GM10266 (cell line): ENCODE results near the gene SLC17A5.
A peak's percentile ranks its signal among the peaks of the same experiment; 100 is the strongest.
"Not testable (repeated sequence)": the region's sequence is repeated elsewhere in the genome, so short reads cannot be mapped to it uniquely, and the experiment has no call there.

Experiments used
- DNase-seq: peaks from one replicate; pipeline ENCODE4 v3.0.0; 2012; ENCODE audit errors: extremely low spot score
- CTCF ChIP-seq: IDR thresholded peaks from 2 replicates; pipeline ENCODE4 v1.5.1; 2012; ENCODE audit warnings: mild to moderate bottlenecking, low read depth; ENCODE audit not compliant: control insufficient read depth, insufficient read depth; ENCODE audit errors: missing control alignments

The SLC17A5 gene

GRCh38 chr6:73560182-73560732, 93.5 kb downstream of the SLC17A5 start:
- no peak for TF ChIP-seq CTCF
- DNase-seq: peak; percentile 45

- DNase-seq: not testable (repeated sequence)
Observed at GRCh38 chr6:73559399-73559794, 94.4 kb downstream of the SLC17A5 start.

- DNase-seq: peak; percentile 27
- no peak for TF ChIP-seq CTCF
Observed at GRCh38 chr6:73558624-73559398, 95.0 kb downstream of the SLC17A5 start.

- no peak for DNase-seq
- TF ChIP-seq CTCF: no peak
Observed at GRCh38 chr6:73556836-73557235, 97.0 kb downstream of the SLC17A5 start.

GRCh38 chr6:73555380-73555949, 98.3 kb downstream of the SLC17A5 start:
- not testable (repeated sequence) for DNase-seq

- DNase-seq: not testable (repeated sequence)
Observed at GRCh38 chr6:73551115-73551514, 102.7 kb downstream of the SLC17A5 start.

- TF ChIP-seq CTCF: no peak
- no peak for DNase-seq
Observed at GRCh38 chr6:73548458-73549446, 105.0 kb downstream of the SLC17A5 start.

- no peak for TF ChIP-seq CTCF
- DNase-seq: no peak
Observed at GRCh38 chr6:73547036-73547435, 106.8 kb downstream of the SLC17A5 start.
